ENCODE results near the gene OR7A5.
"Not testable (repeated sequence)": the region's sequence is repeated elsewhere in the genome, so short reads cannot be mapped to it uniquely, and the experiment has no call there.

Gene OR7A5

GRCh38 chr19:14783410-14783998 is 51.5 kb downstream of the OR7A5 start:
- not testable (repeated sequence) for H2AFZ ChIP-seq (ENCODE audit: low read depth, low read length); H3K4me2 ChIP-seq (ENCODE audit: insufficient read depth, low read length); H3K4me3 ChIP-seq (ENCODE audit: low read depth in 1 of 2, low read length in 2 of 2); H3K9me3 ChIP-seq (ENCODE audit: insufficient read depth, low read length, severe bottlenecking); H3K79me2 ChIP-seq (ENCODE audit: insufficient read depth, low read length); ATAC-seq (ENCODE audit: insufficient read depth, low read depth); DNase-seq; H3K9ac ChIP-seq (ENCODE audit: low read depth, low read length); H3K27me3 ChIP-seq (ENCODE audit: insufficient read depth, low read length, poor library complexity); H4K20me1 ChIP-seq (ENCODE audit: insufficient read depth, low read length); H3K36me3 ChIP-seq (ENCODE audit: insufficient read depth, low read length)
- Histone ChIP-seq H3K4me1 (ENCODE audit: insufficient read depth, low read length) (peaks cover 16% of the 10 kb centered on the region), H3K27ac (ENCODE audit: low read length) (peak overlapping the region; percentile 22; the same call in 1 of the 2 replicates)

GRCh38 chr19:14782626-14783409 is 52.2 kb downstream of the OR7A5 start:
- Histone ChIP-seq H3K79me2 (ENCODE audit: insufficient read depth, low read length) (no peaks in the 10 kb centered on the region), H4K20me1 (ENCODE audit: insufficient read depth, low read length) (no peaks in the 10 kb centered on the region), H3K4me3 (ENCODE audit: low read depth in 1 of 2, low read length in 2 of 2) (no peak overlapping the region), H3K9ac (ENCODE audit: low read depth, low read length) (no peak overlapping the region), H2AFZ (ENCODE audit: low read depth, low read length) (no peak overlapping the region), H3K9me3 (ENCODE audit: insufficient read depth, low read length, severe bottlenecking) (no peaks in the 10 kb centered on the region), H3K4me1 (ENCODE audit: insufficient read depth, low read length) (peaks cover 23% of the 10 kb centered on the region), H3K27me3 (ENCODE audit: insufficient read depth, low read length, poor library complexity) (no peaks in the 10 kb centered on the region), H3K36me3 (ENCODE audit: insufficient read depth, low read length) (no peaks in the 10 kb centered on the region), H3K27ac (ENCODE audit: low read length) (peak overlapping the region; percentile 22; the same call in 1 of the 2 replicates), H3K4me2 (ENCODE audit: insufficient read depth, low read length) (no peak overlapping the region)
- DNase-seq (no peak), ATAC-seq (ENCODE audit: insufficient read depth, low read depth) (no peak)
- TF ChIP-seq CTCF (IDR thresholded peaks at IDR 0.05; ENCODE audit: borderline replicate concordance, extremely low read depth, low read length, poor library complexity, severe bottlenecking) (no peak), EZH2 (IDR thresholded peaks at IDR 0.05; ENCODE audit: borderline replicate concordance, low read depth, low read length, severe bottlenecking) (no peak)

- peaks cover 28% of the 10 kb centered on the region for H3K4me1 ChIP-seq (ENCODE audit: insufficient read depth, low read length)
- not testable (repeated sequence) for H3K4me3 ChIP-seq (ENCODE audit: low read depth in 1 of 2, low read length in 2 of 2); H2AFZ ChIP-seq (ENCODE audit: low read depth, low read length); H3K36me3 ChIP-seq (ENCODE audit: insufficient read depth, low read length); H3K9me3 ChIP-seq (ENCODE audit: insufficient read depth, low read length, severe bottlenecking); H3K27me3 ChIP-seq (ENCODE audit: insufficient read depth, low read length, poor library complexity); ATAC-seq (ENCODE audit: insufficient read depth, low read depth); H3K27ac ChIP-seq (ENCODE audit: low read length); DNase-seq; H3K9ac ChIP-seq (ENCODE audit: low read depth, low read length); H4K20me1 ChIP-seq (ENCODE audit: insufficient read depth, low read length); H3K4me2 ChIP-seq (ENCODE audit: insufficient read depth, low read length); H3K79me2 ChIP-seq (ENCODE audit: insufficient read depth, low read length)
Measured at GRCh38 chr19:14781713-14782536, 53.1 kb downstream of the OR7A5 start.

GRCh38 chr19:14780622-14781225 is 54.3 kb downstream of the OR7A5 start:
- not testable (repeated sequence) for DNase-seq; H3K9me3 ChIP-seq (ENCODE audit: insufficient read depth, low read length, severe bottlenecking); H4K20me1 ChIP-seq (ENCODE audit: insufficient read depth, low read length); H3K4me3 ChIP-seq (ENCODE audit: low read depth in 1 of 2, low read length in 2 of 2); H3K9ac ChIP-seq (ENCODE audit: low read depth, low read length); ATAC-seq (ENCODE audit: insufficient read depth, low read depth); H3K27me3 ChIP-seq (ENCODE audit: insufficient read depth, low read length, poor library complexity); H3K79me2 ChIP-seq (ENCODE audit: insufficient read depth, low read length); H2AFZ ChIP-seq (ENCODE audit: low read depth, low read length); H3K36me3 ChIP-seq (ENCODE audit: insufficient read depth, low read length); H3K27ac ChIP-seq (ENCODE audit: low read length); H3K4me2 ChIP-seq (ENCODE audit: insufficient read depth, low read length)
- peaks cover 40% of the 10 kb centered on the region for H3K4me1 ChIP-seq (ENCODE audit: insufficient read depth, low read length)

Data from DND-41 (cell line).